HEK293 (cell line): ENCODE results near the gene RIN3.

ENCODE experiments used
- ZNF423 ChIP-seq: fragments of 450-650 bp; formaldehyde crosslinking; IDR thresholded peaks from 2 replicates; pipeline ENCODE4 v1.5.1; 2016; ENCODE audit warnings: missing biosample characterization, missing genetic modification characterization
- ZNF660 ChIP-seq: fragments of 450-650 bp; IDR thresholded peaks from 2 replicates; pipeline ENCODE4 v1.5.1; 2018; ENCODE audit warnings: missing biosample characterization, mild to moderate bottlenecking, missing genetic modification characterization
- TF ChIP-seq, protein P1 (sequence below): fragments of 450-650 bp; formaldehyde crosslinking; IDR thresholded peaks from 2 replicates; pipeline ENCODE4 v1.5.1; 2016; ENCODE audit warnings: missing biosample characterization, missing genetic modification characterization
- TF ChIP-seq, protein P2 (sequence below): fragments of 450-650 bp; formaldehyde crosslinking; IDR thresholded peaks from 2 replicates; pipeline ENCODE4 v1.5.1; 2017; ENCODE audit warnings: missing biosample characterization, missing genetic modification characterization
- TF ChIP-seq, protein P3 (sequence below): fragments of 450-650 bp; formaldehyde crosslinking; IDR thresholded peaks from 2 replicates; pipeline ENCODE4 v1.5.1; 2016; ENCODE audit warnings: missing biosample characterization, missing genetic modification characterization
- TF ChIP-seq, protein P4 (sequence below): fragments of 450-650 bp; formaldehyde crosslinking; IDR thresholded peaks from 2 replicates; pipeline ENCODE4 v1.5.1; 2016; ENCODE audit warnings: missing biosample characterization, missing genetic modification characterization
- TF ChIP-seq, protein P5 (sequence below): sonication (generic); formaldehyde crosslinking; IDR thresholded peaks from 2 replicates; pipeline ENCODE4 v1.8.1; 2022; ENCODE audit warnings: mild to moderate bottlenecking, moderate library complexity, missing genetic modification reagents

DNA sequence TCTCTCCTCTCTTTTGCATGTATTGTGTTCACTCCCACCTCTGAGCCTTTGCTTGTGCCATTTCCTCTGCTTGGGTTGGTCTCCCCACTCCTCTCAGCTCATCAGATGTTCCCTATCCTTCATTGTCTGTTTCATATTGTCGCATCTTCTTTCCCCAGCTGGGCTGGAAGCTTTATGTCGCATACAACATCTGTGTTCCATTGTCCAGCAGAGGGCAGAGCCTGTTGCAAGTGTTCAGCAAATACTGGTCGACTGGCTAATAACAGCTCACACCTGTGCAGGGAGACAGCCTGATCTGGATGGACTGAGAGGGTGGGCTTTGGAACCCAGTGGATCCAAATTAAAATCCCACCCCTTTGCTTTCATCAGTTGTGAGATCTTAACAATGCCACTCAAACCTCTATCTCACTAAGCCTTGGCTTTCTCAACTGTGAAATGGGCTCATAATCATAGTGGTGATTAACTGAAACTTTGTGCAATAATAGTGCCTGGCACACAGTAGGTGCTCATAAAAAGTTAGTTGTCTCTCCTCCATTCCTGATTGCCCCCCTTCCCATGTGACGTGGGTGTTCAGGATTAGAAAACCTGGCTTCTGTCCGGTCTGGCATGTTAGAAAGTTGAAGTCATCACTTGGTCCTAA lies 75.8 kb downstream of the RIN3 start:
- TF ChIP-seq, protein P1, sequence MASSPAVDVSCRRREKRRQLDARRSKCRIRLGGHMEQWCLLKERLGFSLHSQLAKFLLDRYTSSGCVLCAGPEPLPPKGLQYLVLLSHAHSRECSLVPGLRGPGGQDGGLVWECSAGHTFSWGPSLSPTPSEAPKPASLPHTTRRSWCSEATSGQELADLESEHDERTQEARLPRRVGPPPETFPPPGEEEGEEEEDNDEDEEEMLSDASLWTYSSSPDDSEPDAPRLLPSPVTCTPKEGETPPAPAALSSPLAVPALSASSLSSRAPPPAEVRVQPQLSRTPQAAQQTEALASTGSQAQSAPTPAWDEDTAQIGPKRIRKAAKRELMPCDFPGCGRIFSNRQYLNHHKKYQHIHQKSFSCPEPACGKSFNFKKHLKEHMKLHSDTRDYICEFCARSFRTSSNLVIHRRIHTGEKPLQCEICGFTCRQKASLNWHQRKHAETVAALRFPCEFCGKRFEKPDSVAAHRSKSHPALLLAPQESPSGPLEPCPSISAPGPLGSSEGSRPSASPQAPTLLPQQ (tag by site-specific recombination), result no peak
- TF ChIP-seq, protein P2, sequence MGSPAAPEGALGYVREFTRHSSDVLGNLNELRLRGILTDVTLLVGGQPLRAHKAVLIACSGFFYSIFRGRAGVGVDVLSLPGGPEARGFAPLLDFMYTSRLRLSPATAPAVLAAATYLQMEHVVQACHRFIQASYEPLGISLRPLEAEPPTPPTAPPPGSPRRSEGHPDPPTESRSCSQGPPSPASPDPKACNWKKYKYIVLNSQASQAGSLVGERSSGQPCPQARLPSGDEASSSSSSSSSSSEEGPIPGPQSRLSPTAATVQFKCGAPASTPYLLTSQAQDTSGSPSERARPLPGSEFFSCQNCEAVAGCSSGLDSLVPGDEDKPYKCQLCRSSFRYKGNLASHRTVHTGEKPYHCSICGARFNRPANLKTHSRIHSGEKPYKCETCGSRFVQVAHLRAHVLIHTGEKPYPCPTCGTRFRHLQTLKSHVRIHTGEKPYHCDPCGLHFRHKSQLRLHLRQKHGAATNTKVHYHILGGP (tag by site-specific recombination), result no peak
- TF ChIP-seq, protein P3, sequence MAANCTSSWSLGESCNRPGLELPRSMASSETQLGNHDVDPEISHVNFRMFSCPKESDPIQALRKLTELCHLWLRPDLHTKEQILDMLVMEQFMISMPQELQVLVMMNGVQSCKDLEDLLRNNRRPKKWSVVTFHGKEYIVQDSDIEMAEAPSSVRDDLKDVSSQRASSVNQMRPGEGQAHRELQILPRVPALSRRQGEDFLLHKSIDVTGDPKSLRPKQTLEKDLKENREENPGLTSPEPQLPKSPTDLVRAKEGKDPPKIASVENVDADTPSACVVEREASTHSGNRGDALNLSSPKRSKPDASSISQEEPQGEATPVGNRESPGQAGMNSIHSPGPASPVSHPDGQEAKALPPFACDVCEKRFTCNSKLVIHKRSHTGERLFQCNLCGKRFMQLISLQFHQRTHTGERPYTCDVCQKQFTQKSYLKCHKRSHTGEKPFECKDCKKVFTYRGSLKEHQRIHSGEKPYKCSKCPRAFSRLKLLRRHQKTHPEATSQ (tag by site-specific recombination), result no peak
- TF ChIP-seq ZNF660 (tag by site-specific recombination) (no peak), ZNF423 (tag by site-specific recombination) (no peak)
- TF ChIP-seq, protein P4, sequence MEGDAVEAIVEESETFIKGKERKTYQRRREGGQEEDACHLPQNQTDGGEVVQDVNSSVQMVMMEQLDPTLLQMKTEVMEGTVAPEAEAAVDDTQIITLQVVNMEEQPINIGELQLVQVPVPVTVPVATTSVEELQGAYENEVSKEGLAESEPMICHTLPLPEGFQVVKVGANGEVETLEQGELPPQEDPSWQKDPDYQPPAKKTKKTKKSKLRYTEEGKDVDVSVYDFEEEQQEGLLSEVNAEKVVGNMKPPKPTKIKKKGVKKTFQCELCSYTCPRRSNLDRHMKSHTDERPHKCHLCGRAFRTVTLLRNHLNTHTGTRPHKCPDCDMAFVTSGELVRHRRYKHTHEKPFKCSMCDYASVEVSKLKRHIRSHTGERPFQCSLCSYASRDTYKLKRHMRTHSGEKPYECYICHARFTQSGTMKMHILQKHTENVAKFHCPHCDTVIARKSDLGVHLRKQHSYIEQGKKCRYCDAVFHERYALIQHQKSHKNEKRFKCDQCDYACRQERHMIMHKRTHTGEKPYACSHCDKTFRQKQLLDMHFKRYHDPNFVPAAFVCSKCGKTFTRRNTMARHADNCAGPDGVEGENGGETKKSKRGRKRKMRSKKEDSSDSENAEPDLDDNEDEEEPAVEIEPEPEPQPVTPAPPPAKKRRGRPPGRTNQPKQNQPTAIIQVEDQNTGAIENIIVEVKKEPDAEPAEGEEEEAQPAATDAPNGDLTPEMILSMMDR (tag by site-specific recombination), result no peak
- TF ChIP-seq, protein P5, sequence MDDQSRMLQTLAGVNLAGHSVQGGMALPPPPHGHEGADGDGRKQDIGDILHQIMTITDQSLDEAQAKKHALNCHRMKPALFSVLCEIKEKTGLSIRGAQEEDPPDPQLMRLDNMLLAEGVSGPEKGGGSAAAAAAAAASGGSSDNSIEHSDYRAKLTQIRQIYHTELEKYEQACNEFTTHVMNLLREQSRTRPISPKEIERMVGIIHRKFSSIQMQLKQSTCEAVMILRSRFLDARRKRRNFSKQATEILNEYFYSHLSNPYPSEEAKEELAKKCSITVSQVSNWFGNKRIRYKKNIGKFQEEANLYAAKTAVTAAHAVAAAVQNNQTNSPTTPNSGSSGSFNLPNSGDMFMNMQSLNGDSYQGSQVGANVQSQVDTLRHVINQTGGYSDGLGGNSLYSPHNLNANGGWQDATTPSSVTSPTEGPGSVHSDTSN (CRISPR knock-in tag), result no peak
